GM12875 (cell line): ENCODE data around the gene SEM1.
"Not testable (repeated sequence)": the region's sequence is repeated elsewhere in the genome, so short reads cannot be mapped to it uniquely, and the experiment has no call there.

Experiments
- H3K4me3 ChIP-seq: one replicate; pipeline ENCODE4 v1.5.1; 2011; ENCODE audit warnings: low read depth, low read length, control low read depth
- CTCF ChIP-seq: IDR thresholded peaks from 2 replicates; pipeline ENCODE4 v1.5.1; 2011; ENCODE audit warnings: low read depth, mild to moderate bottlenecking, control low read depth, inconsistent platforms, low read length, moderate library complexity, borderline replicate concordance; ENCODE audit not compliant: insufficient read depth

Gene SEM1

GRCh38 chr7:96649981-96650380 is 59.7 kb downstream of the SEM1 start:
- no peak for TF ChIP-seq CTCF
- no peak overlapping the region for H3K4me3 ChIP-seq

DNA sequence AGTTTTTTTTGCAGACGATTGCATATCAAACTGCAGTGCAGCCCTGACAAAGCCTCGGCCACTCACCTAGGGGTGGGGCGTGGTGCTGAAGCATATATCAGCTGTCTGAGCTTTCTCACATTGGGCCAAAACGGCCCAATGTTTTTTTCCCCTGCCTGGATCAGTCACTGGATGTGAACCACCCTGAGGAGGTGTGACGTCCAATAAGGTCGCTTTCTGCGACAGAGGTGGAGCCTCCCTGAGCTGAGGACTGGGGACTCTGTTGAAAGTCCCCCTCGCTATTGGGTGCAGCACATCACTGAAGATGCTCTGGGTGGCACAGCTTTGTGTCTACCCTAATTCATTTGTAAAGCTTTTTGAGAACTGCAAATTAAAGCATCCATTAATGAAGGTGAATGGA is 60.9 kb downstream of the SEM1 start:
- H3K4me3 ChIP-seq = no peak overlapping the region
- TF ChIP-seq CTCF = no peak

DNA sequence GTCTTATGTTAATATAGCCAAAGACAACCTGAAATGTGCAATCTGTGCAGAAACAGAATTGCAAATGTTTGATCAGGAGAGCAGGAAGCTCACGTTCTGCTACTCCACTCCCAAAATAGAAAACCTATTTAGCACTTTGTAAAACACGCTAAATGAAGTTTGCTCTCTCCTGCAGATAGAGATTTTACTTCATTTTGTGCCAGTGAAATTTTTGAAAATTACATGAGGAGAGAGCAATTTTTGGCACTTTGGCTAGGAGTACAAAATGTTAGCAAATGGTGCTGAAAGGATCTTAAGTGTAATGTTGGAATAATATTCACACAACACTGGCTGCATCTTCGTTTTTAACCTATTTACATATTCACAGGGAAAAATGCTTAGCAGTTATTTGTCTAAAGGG is 61.9 kb downstream of the SEM1 start:
- no peak for TF ChIP-seq CTCF
- H3K4me3 ChIP-seq = no peak overlapping the region

DNA sequence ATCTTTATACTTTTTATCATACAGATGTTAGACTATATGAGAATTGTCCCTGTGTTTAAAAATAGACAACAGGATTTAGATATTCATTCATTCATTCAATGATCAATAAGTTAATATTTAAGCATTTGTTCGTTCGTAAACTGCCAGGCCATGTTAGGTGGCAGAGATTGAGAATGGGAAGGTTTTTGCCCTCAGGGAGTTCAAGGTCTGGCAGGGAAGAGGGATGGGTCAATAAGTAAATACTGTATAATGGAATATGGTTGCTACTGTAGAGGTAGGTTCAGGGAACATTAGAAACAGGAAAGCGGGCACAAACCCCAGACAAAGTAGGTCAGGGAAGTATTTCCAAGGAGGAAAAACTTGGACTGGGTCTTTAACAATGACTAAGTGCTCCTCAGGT is 64.6 kb downstream of the SEM1 start:
- TF ChIP-seq CTCF = no peak

DNA sequence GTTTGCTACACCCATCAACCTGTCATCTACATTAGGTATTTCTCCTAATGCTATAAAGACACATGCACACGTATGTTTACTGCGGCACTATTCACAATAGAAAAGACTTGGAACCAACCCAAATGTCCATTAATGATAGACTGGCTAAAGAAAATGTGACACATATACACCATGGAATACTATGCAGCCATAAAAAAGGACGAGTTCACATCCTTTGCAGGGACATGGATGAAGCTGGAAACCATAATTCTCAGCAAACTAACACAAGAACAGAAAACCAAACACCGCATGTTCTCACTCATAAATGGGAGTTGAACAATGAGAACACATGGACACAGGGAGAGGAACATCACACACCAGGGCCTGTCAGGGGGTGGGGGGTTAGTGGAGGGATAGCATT is 66.2 kb downstream of the SEM1 start:
- not testable (repeated sequence) for H3K4me3 ChIP-seq

More for the DNA sequence above, 64.6 kb downstream of the SEM1 start:
- H3K4me3 ChIP-seq = no peak overlapping the region

DNA sequence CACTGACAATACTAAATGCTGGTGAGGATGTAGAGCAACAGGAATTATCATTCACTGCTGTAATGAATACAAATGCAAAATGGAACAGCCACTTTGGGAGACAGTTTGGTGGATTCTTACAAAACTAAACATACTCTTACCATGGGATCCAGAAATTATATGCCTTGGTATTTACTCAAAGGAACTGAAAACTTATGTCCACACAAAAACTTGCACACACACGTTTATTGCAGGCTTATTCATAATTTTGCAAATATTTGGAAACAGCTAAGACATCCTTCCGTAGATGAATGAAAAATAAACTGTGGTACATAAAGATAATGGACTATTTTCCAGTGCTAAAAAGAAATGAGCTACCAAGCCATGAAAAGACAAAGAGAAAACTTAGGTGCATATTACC is 69.6 kb downstream of the SEM1 start:
- H3K4me3 ChIP-seq = no peak overlapping the region
- TF ChIP-seq CTCF = no peak
